Vagina (tissue), 2 donors: Measurements from ENCODE around the gene ENOX1.

Experiments used
- POLR2A ChIP-seq, 2 donors: fragments of 450-650 bp; IDR thresholded peaks; one replicate each; pipeline ENCODE4 v1.6.1; 2017; ENCODE audit warnings: antibody characterized with exemption in 2 of 2, mild to moderate bottlenecking in 2 of 2, moderate library complexity in 2 of 2
- POLR2AphosphoS5 ChIP-seq, 2 donors: sonication (generic); formaldehyde crosslinking; IDR thresholded peaks; one replicate each; pipeline ENCODE4 v1.9.0; 2017; ENCODE audit warnings: antibody characterized with exemption in 2 of 2, mild to moderate bottlenecking in 2 of 2, low read depth in 1 of 2; ENCODE audit not compliant: insufficient read depth in 1 of 2

- no peak for TF ChIP-seq POLR2A (IDR thresholded peaks at IDR 0.05)
- TF ChIP-seq POLR2AphosphoS5 (IDR thresholded peaks at IDR 0.05; ENCODE audit: insufficient read depth in 1 of 2, low read depth in 1 of 2), result no peak
Measured at GRCh38 chr13:43434191-43434590, 352.6 kb downstream of the ENOX1 start.
